Measurements from ENCODE around the gene MYO18A. TPM values are rescaled to one million over a fixed set of nuclear protein-coding genes. Genes with fewer than 3 reads are reported as not detected.

MYO18A gene
- total RNA-seq, 2 donors from 2014 or later, result 43.8 to 56.7 TPM

DNA sequence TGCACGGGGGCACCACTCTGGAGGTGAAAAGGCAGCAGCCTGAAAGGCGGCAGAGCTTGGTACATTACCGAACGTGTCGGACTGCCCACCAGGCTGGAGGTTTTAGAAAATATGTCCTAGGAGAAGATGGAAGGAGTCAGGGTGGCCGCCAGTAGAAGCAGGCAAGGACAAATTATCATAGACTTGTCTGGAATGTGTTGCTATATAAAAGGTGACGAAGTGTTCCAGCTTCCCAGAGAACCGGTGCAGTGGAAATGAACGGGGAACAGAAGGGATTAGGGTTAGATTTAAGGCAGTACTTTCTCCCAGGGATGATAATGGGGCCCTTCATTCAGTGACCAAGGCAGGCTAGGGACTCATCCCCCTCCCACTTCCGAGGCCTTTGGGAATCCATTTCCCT lies 109.9 kb downstream of the MYO18A start:
- Histone ChIP-seq H3K9me3 (ENCODE audit: control insufficient read depth, low read length) (no peaks in the 10 kb centered on the region), H3K4me1 (ENCODE audit: control insufficient read depth, insufficient read depth, low read length) (no peaks in the 10 kb centered on the region), H3K36me3 (ENCODE audit: control insufficient read depth, insufficient read depth, low read length) (no peaks in the 10 kb centered on the region), H3K4me3 (ENCODE audit: low read length) (no peak overlapping the region), H3K27me3 (ENCODE audit: control insufficient read depth, insufficient read depth, low read length, poor library complexity, severe bottlenecking) (no peaks in the 10 kb centered on the region), H3K27ac (ENCODE audit: low read depth, low read length) (no peak overlapping the region), H3K9ac (ENCODE audit: extremely low read depth, low read length, poor library complexity, severe bottlenecking) (no peak overlapping the region)
- H3K4me1 Mint-ChIP-seq, result peaks cover 21% of the 10 kb centered on the region
- H3K4me3 Mint-ChIP-seq, result no peak overlapping the region
- H3K9me3 Mint-ChIP-seq, result no peaks in the 10 kb centered on the region
- TF ChIP-seq, protein P1, sequence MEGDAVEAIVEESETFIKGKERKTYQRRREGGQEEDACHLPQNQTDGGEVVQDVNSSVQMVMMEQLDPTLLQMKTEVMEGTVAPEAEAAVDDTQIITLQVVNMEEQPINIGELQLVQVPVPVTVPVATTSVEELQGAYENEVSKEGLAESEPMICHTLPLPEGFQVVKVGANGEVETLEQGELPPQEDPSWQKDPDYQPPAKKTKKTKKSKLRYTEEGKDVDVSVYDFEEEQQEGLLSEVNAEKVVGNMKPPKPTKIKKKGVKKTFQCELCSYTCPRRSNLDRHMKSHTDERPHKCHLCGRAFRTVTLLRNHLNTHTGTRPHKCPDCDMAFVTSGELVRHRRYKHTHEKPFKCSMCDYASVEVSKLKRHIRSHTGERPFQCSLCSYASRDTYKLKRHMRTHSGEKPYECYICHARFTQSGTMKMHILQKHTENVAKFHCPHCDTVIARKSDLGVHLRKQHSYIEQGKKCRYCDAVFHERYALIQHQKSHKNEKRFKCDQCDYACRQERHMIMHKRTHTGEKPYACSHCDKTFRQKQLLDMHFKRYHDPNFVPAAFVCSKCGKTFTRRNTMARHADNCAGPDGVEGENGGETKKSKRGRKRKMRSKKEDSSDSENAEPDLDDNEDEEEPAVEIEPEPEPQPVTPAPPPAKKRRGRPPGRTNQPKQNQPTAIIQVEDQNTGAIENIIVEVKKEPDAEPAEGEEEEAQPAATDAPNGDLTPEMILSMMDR (conservative IDR thresholded peaks at IDR 0.05), result no peak
- peaks cover 2% of the 10 kb centered on the region for H3K27me3 Mint-ChIP-seq (ENCODE audit: insufficient read depth)
- WGBS, 2 experiments (ENCODE audit: insufficient coverage in 1 of 2, insufficient read length in 1 of 2), result 88 to 93% methylated on average over 9 to 10 of the region's 10 CpGs
- H3K27ac Mint-ChIP-seq, result no peak overlapping the region
- DNase-seq, result no peak
- no peaks in the 10 kb centered on the region for H3K36me3 Mint-ChIP-seq (ENCODE audit: low read depth)

DNA sequence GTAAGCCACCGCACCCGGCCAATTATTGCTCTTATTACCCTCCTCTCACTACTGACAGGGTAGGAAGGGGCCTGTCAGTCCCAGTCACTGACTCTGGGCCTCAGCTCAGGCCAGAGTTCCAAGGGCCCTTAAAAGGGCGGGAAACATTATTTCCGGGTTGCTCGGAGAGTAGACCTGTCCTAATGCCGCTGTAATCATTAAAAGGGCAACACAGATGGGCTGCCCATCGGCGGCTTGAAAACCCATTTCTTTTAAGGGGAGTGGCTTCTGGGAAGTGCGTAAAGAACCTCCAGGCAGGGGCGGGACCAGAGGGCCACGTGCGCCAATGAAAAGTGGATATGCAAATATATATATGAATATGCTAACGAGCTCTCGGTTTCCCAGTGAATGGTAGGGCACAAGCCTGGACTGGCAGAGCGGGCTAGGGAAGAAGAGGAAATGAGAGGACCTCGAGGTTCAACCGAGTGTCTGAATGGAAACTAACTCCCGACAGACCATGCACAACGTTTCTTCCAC lies 110.6 kb downstream of the MYO18A start:
- no peak overlapping the region for H3K4me3 Mint-ChIP-seq
- Histone ChIP-seq H3K9ac (ENCODE audit: extremely low read depth, low read length, poor library complexity, severe bottlenecking) (no peak overlapping the region), H3K4me1 (ENCODE audit: control insufficient read depth, insufficient read depth, low read length) (no peaks in the 10 kb centered on the region), H3K27ac (ENCODE audit: low read depth, low read length) (no peak overlapping the region), H3K4me3 (ENCODE audit: low read length) (no peak overlapping the region), H3K9me3 (ENCODE audit: control insufficient read depth, low read length) (no peaks in the 10 kb centered on the region), H3K36me3 (ENCODE audit: control insufficient read depth, insufficient read depth, low read length) (no peaks in the 10 kb centered on the region), H3K27me3 (ENCODE audit: control insufficient read depth, insufficient read depth, low read length, poor library complexity, severe bottlenecking) (no peaks in the 10 kb centered on the region)
- H3K4me1 Mint-ChIP-seq, result peaks cover 21% of the 10 kb centered on the region
- H3K9me3 Mint-ChIP-seq, result no peaks in the 10 kb centered on the region
- H3K27ac Mint-ChIP-seq, result no peak overlapping the region
- WGBS, 2 experiments (ENCODE audit: insufficient coverage in 1 of 2, insufficient read length in 1 of 2), result 87 to 92% methylated on average over 18 to 19 of the region's 19 CpGs
- H3K27me3 Mint-ChIP-seq (ENCODE audit: insufficient read depth), result peaks cover 2% of the 10 kb centered on the region
- DNase-seq, result peak; percentile 73
- H3K36me3 Mint-ChIP-seq (ENCODE audit: low read depth), result no peaks in the 10 kb centered on the region
- TF ChIP-seq, protein P1 (conservative IDR thresholded peaks at IDR 0.05), result no peak

DNA sequence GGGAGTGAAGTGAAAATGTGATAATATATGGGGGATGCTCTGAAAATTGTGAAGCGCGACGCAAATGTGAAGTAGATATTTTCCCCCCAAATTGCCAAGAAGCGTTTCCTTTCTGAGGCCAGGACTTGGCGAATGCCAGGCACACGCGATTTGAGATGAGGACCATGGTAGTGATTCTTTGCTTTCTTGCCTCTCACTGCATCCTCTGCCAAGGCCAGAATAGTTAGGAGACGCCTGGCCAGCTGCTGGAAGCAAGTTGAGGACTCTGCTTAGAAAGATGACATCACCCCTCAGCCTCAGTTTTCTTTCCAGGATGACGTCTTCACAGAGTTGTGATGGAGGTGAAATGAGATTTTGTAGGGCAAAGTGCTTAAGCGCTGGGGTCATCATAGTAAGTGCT lies 111.4 kb downstream of the MYO18A start:
- Mint-ChIP-seq H3K27ac (no peak overlapping the region), H3K4me1 (peaks cover 20% of the 10 kb centered on the region), H3K27me3 (ENCODE audit: insufficient read depth) (peaks cover 2% of the 10 kb centered on the region), H3K9me3 (no peaks in the 10 kb centered on the region), H3K36me3 (ENCODE audit: low read depth) (no peaks in the 10 kb centered on the region), H3K4me3 (no peak overlapping the region)
- 85 to 86% methylated on average over 7 to 10 of the region's 10 CpGs for WGBS, 2 experiments (ENCODE audit: insufficient coverage in 1 of 2, insufficient read length in 1 of 2)
- no peaks in the 10 kb centered on the region for H3K4me1 ChIP-seq (ENCODE audit: control insufficient read depth, insufficient read depth, low read length)
- H3K4me3 ChIP-seq (ENCODE audit: low read length), result no peak overlapping the region
- no peaks in the 10 kb centered on the region for H3K9me3 ChIP-seq (ENCODE audit: control insufficient read depth, low read length)
- no peaks in the 10 kb centered on the region for H3K27me3 ChIP-seq (ENCODE audit: control insufficient read depth, insufficient read depth, low read length, poor library complexity, severe bottlenecking)
- no peak overlapping the region for H3K9ac ChIP-seq (ENCODE audit: extremely low read depth, low read length, poor library complexity, severe bottlenecking)
- no peak overlapping the region for H3K27ac ChIP-seq (ENCODE audit: low read depth, low read length)
- no peak for DNase-seq
- H3K36me3 ChIP-seq (ENCODE audit: control insufficient read depth, insufficient read depth, low read length), result no peaks in the 10 kb centered on the region
- TF ChIP-seq, protein P1 (conservative IDR thresholded peaks at IDR 0.05), result no peak

Measured in endodermal cell (in vitro differentiated cells).